SK-N-MC (cell line): ENCODE data around the gene RGL3.

Source experiments
- DNase-seq: peaks from one replicate; pipeline ENCODE4 v3.0.0-alpha.2; 2011; ENCODE audit warnings: low read depth, low spot score
- H3K27ac ChIP-seq: fragments of 200-600 bp; sonication (generic); 2 replicates; pipeline ENCODE4 v1.5.1; 2016; ENCODE audit warnings: mixed run types
- H3K36me3 ChIP-seq: fragments of 200-600 bp; sonication (generic); 2 replicates; pipeline ENCODE4 v1.6.1; 2017; ENCODE audit warnings: antibody characterized with exemption, low read length, mixed read lengths; ENCODE audit not compliant: insufficient read depth
- H3K4me3 ChIP-seq: fragments of 200-600 bp; sonication (generic); 2 replicates; pipeline ENCODE4 v1.5.1; 2016
- H3K9ac ChIP-seq: fragments of 200-600 bp; sonication (generic); 2 replicates; pipeline ENCODE4 v1.8.0; 2017; ENCODE audit warnings: mixed run types, mixed read lengths; ENCODE audit not compliant: insufficient read length
- H3K9me3 ChIP-seq: fragments of 200-600 bp; sonication (generic); 2 replicates; pipeline ENCODE4 v1.6.1; 2017; ENCODE audit warnings: low read depth, mild to moderate bottlenecking, antibody characterized with exemption, low read length, moderate library complexity, mixed read lengths
- EZH2 ChIP-seq: fragments of 200-600 bp; sonication (generic); IDR thresholded peaks from one replicate; pipeline ENCODE4 v1.6.1; 2017; ENCODE audit warnings: antibody characterized with exemption
- FOXP2 ChIP-seq: optimal IDR thresholded peaks from 2 replicates; pipeline ENCODE3; 2011; ENCODE audit warnings: mild to moderate bottlenecking, moderate library complexity; ENCODE audit not compliant: insufficient read depth; ENCODE audit errors: extremely low read length, control extremely low read depth
- POLR2AphosphoS5 ChIP-seq: IDR thresholded peaks from 2 replicates; pipeline ENCODE4 v1.6.1; 2012; ENCODE audit warnings: mild to moderate bottlenecking, low read depth, low read length, borderline replicate concordance

Gene RGL3

DNA sequence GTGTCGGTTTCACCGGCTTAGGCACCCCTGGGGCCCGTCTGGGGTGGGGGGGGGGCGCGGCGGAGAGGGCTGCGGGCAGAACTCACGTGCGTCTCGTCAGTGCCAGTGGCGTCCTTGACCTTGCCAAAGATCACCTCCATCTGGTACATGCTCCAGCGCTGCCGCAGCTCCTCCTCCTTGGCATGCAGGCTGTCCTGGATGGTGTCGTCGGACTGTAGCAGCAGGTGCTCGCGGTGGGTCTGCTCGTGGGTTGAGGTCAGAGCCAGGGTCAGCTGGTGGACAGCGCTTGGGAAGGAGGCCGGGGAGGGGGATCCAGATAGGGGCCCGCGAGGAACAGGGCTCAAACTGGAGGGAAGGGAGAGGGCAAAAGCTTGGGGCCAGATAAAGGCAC, 4.7 kb upstream of the RGL3 start:
- H3K9me3 ChIP-seq, result no peaks in the 10 kb centered on the region
- no peak overlapping the region for H3K27ac ChIP-seq
- H3K36me3 ChIP-seq, result no peaks in the 10 kb centered on the region
- no peak for TF ChIP-seq EZH2
- no peak for TF ChIP-seq POLR2AphosphoS5
- no peak for TF ChIP-seq FOXP2
- H3K9ac ChIP-seq, result no peak overlapping the region
- no peak for DNase-seq
- no peak overlapping the region for H3K4me3 ChIP-seq

DNA sequence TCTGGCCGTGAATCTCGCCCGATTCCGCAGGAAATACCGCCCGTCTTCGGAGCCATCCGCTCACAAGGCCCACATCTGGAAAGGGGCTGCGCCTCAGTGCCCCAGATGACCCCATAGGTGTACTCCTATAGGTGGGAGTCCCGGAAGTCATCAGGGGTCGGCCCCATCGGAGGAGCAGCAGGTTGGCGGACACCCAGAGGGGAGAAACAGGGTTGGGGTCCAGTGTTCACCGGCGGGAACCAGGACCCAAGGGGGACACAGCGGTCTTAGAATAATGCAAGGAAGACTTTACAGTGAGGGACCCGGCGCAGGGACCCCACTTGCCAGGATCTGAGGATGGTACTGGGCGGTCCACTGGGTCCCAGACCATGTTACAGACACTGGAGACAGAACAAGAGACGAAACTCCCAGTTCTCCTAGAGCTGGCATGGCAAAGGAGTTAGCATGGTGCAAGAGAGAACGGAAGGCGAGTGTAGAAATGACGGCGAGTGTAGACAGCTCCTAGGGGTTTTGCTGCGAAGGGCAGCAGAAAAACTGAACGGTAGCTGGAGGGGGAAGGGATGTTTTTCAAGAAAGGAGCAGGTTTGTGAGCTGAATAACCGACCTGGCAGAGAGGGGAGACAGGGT, 4.2 kb upstream of the RGL3 start:
- Histone ChIP-seq H3K36me3 (no peaks in the 10 kb centered on the region), H3K27ac (no peak overlapping the region), H3K9me3 (no peaks in the 10 kb centered on the region), H3K9ac (no peak overlapping the region), H3K4me3 (no peak overlapping the region)
- TF ChIP-seq POLR2AphosphoS5 (no peak), EZH2 (no peak)
- no peak for DNase-seq

DNA sequence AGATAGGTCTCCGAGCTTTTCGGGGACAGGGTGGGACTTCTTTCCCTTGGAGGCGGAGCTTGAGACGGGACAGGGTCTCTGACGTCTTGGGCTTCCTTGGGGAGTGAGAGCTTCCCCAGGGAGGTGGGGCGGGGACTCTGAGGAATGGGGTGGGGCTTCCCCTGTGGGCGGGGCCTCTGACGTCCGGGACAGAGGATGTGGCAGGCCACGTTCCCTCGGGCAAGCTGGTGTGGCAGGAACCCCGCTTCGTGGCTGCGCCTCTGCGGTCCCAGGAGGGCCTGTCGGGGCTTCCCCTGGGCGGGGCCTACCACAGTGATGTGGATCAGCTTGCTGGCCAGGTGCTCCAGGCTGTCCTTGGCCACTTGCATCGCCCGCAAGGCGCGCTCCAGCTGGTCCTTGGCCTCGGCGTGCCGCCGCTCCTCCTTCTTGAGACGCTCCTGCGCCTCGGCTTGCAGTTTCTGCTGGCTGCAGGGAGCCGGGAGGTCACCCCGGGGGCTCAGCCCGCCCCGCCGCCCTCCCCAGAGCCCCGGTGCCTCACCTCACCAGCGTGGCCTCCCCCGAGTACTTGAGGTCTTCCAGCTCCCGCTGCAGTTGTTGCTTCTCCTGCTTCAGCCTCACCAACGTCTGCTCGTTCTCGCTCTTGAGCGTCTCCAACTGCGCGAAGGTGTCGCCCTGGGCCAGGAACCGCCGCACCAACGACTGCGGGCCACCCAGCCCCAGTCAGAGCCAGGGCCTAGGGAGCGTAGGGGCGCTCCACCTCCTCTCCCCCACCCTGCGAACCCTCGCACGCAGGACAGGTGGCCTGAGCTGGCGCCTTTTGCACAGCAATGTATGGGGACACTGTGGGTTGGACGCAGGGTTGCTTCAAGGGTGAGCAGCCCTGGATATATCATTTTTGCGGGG, 3.3 kb upstream of the RGL3 start:
- H3K36me3 ChIP-seq, result no peaks in the 10 kb centered on the region
- no peak overlapping the region for H3K27ac ChIP-seq
- no peak for DNase-seq
- H3K9ac ChIP-seq, result no peak overlapping the region
- no peaks in the 10 kb centered on the region for H3K9me3 ChIP-seq
- no peak for TF ChIP-seq POLR2AphosphoS5
- no peak for TF ChIP-seq EZH2
- TF ChIP-seq FOXP2, result no peak
- H3K4me3 ChIP-seq, result peak overlapping the region; percentile 49; the same call in 1 of the 2 replicates

DNA sequence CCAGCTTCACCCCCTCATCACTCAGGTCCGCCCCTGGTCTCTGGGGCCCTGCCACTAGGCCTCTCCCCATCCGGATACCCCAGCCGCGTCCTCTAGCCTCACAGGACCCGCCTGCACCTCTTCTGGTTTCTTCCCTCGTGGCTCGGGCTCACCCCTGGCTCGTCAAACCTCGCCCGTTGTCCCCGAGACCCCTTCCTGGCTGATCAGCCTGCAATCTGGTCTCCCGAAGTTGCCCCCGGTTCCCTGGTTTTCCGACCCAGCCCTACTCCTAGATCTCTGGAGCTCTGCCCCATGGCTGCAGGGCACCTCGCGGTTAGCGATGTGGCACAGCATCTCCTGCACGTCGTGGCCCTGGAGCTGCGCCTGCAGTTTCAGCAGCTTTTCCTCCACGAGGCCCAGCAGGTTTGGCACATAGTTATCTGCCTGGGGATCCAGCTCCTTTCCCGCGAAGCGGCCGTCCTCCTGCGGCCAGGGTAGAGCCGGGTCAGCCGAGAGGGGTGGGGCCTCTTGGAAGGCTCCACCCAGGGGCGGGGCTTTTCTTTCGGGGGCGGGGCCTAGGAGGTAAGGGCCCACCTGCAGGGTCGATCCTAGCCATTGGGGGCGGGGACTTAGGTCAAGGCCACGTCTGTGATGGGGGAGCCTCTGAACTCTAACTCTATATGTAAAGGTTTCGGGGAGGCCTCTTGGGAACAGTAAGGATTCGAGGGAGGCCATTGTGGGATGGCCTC, 2.4 kb upstream of the RGL3 start:
- no peak overlapping the region for H3K9ac ChIP-seq
- no peaks in the 10 kb centered on the region for H3K9me3 ChIP-seq
- TF ChIP-seq FOXP2 (no peak), POLR2AphosphoS5 (no peak), EZH2 (no peak)
- no peak for DNase-seq
- peak overlapping the region; percentile 49; the same call in 1 of the 2 replicates for H3K4me3 ChIP-seq
- no peaks in the 10 kb centered on the region for H3K36me3 ChIP-seq
- H3K27ac ChIP-seq, result no peak overlapping the region

DNA sequence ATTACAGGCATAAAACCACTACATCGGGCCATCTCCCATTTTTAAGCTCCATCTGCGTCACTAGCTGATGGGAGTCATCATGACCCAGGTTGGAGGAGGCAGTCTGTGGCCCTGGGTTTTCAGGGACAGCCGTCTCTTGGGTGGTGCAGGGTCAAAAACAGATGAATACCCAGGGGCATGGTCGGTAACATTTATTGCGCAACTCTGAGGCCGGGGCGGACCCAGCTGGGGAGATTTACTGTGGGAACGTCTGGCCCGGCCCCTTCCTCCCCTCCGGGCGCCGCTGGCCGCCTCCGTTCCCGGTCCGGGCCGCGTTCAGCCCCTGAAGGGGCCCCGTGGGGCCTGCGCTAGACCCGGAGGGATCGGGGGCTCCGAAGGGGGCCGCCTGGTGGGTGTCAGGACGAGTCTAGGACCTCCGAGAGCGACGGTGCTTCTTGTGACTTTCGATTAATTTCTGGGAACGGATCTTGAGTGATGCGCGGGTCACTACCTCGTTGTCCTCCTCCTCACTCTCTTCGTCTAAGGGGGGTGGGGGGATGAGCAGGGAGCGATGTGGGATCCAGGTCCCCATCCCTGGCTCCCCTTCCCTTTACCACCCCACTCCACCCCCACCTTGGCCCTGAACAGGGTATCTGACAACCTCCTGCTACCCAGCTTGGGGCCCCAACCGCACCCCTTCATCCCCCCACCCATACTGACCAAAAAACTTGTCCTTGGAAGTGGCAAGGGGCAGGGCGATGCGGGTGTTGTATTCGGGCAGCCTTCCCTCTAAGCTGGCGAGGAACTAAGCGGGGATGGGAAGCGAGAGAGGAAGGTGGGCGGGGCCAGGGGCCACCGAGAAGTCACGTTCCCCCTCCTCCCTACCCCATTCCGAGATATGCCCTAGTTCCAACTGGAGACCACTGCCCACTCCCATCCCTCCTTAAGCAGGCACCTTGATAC, 1.6 kb upstream of the RGL3 start:
- Histone ChIP-seq H3K27ac (no peak overlapping the region), H3K36me3 (no peaks in the 10 kb centered on the region), H3K4me3 (no peak overlapping the region), H3K9ac (no peak overlapping the region), H3K9me3 (no peaks in the 10 kb centered on the region)
- TF ChIP-seq EZH2 (peak; percentile 47), POLR2AphosphoS5 (no peak)
- no peak for DNase-seq

DNA sequence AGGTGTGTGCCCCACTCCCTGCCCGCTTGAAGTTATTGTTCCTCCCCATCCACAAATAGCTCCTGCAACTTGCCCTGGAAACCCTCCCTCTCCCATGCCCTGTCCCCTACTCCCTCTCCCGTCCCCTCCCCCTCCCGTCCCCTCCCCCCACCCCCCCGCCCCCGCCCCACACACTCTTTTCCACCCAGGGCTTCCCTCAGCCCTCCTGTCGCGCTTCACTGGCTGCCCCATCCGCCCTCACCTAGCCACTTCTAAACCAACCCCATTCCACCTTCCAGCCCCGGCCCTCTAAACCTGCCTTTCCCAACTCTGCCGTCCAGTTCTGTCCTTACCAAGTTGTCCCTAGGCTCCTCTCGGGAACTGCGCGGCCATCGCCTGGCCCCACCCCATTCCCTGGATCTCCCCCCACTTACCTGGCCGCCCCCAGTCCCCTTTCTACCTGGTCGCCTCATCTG, 993 bp downstream of the RGL3 start:
- Histone ChIP-seq H3K9me3 (no peaks in the 10 kb centered on the region), H3K9ac (no peak overlapping the region), H3K27ac (no peak overlapping the region), H3K36me3 (no peaks in the 10 kb centered on the region), H3K4me3 (no peak overlapping the region)
- DNase-seq, result no peak
- TF ChIP-seq EZH2 (no peak), FOXP2 (no peak), POLR2AphosphoS5 (no peak)

DNA sequence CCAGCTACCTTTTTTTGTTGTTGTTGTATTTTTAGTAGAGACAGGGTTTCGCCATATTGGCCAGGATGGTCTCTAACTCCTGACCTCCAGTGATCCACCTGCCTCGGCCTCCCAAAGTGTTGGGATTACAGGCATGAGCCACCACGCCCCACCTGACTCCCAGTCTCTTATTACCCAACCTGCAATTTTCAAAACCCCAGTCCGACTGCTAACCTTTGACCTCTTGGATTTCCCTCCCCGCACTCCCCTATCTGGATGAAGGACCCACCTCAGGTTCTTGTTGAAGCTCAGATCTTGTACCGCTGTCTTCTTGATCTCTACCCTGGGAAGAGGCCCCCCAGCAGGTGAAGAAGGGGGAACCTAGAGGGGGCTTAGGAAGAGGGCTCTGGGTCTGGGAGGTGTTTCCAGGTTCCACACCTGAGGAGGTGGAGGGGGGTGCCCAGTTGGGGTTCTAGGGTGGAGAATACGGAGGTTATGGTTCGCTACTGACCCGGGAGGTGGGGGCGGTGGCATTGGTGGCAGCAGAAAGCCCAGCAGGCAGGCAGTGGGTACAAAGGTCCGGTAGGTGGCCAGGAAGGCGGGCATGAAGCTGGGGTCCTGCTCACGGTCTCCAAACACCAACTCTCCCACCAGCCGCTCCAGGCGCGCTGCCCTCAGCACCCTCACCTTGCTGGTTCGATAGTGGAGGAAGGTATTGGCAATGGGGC, 2.6 kb downstream of the RGL3 start:
- H3K4me3 ChIP-seq, result no peak overlapping the region
- TF ChIP-seq FOXP2, result no peak
- no peak overlapping the region for H3K9ac ChIP-seq
- no peaks in the 10 kb centered on the region for H3K9me3 ChIP-seq
- H3K36me3 ChIP-seq, result no peaks in the 10 kb centered on the region
- no peak overlapping the region for H3K27ac ChIP-seq
- DNase-seq, result no peak
